Forelimb muscle (tissue), 1 donor: ENCODE measurements around the gene SYT6. TPM values are rescaled to one million over a fixed set of nuclear protein-coding genes. Genes with fewer than 3 reads are reported as not detected.

Experiments used
- DNase-seq: peaks from one replicate; pipeline ENCODE4 v3.0.0-alpha.2; 2013; ENCODE audit warnings: low read depth
- polyA plus RNA-seq: library from polyadenylated mRNA; unstranded; fragments of 120-200 nt; gene quantifications from one replicate; pipeline ENCODE4 v1.2.1, GENCODE V29; 2013; ENCODE audit not compliant: insufficient read length

SYT6 gene
- polyA plus RNA-seq, 1 donor = 1.7 TPM

- DNase-seq = no peak
Measured at GRCh38 chr1:114118351-114118990, 35.2 kb downstream of the SYT6 start.

DNA sequence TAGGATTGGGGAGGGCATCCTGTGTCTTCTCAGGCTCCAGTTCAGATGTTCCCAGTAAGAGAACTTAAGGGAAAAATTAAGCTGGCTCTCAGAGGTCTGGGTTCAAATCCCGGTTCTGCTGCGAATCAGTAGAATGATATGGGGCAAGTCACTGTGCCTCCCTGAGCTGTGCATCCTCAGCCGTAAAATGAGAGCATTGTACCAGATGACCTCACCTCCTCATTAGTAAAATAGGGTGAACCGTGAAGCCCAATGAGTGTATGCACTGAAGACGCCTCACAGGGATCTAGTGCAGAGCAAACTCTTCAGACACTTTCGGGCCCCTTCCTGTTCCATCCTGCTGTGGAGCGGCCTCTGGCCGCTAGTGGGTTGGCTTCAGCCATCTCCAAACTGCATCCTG lies 36.0 kb downstream of the SYT6 start:
- no peak for DNase-seq

DNA sequence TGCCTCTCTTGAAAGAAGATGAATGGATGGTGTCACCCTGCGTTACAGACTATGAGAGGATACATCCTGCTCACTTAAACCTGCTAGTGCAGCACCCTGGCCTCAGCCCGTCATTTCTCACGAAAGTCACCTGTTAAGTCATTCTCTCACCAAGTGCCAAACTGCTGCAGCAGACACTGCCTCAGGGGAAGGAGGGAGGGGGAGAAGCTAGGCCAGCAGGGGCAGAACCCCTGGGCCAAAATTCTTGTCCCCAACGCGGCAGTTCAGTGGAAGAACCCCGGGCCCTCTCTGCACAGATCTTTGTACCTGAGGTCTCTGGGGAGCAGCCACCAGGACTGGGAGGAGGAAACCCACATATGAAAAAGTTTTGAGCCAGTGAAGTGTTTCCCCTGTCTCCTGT lies 37.6 kb downstream of the SYT6 start:
- no peak for DNase-seq

GRCh38 chr1:114114185-114115094 lies 39.2 kb downstream of the SYT6 start:
- DNase-seq = no peak

DNA sequence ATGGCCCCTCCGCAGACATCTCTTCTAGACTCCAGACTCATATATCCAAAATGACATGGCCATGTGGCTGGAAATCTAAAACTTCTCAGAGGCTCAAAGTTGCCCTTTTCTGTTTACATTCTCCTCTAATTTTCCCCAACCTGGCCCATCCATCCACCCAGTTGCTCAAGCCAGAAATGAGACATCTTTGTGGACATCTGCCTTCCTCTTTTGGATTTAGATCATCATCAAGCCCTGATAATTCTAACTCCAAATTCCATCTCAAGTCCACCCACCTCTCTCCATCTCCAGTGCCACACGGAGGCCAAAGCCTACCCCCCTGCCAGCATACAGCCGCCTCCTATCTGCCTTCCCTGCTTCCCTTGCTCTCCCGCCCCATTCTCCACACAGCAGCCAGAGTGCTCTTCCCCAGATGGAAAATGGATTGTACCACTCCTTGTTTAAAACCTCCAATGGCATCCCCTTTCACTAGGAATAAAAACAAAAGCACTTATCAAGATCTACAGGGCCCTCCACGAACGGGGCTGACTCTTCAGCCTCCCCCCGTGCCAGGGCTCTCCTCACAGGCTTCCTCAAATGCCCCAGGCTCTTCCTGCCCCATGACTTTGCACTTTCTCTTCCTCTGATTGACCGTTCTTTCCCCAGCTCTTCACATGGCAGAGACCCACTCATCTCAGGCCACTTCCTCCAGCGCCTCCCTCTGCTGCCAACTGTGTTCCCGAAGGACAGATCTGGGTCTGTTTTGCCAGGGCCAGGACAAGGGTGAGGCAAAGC lies 40.1 kb downstream of the SYT6 start:
- no peak for DNase-seq

DNA sequence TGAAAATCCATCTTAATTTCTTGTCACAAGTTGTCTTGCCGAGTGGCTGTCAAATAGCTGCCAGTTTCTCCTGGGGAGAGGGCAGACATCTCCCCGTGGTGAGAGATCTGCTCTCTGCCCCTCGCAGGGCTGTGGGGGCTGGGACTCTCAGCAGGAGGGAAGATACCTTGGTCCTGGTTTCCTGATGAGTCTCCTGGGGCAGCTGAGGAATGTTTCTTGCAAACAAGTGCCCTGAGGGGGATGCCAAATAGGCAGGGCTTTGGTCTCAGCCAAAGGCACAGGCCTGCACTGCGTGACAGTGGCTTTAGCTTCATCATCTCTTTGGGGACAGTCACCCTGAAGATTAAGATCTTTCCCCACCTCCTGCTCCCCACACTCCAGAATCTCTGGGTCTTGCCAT lies 40.9 kb downstream of the SYT6 start:
- DNase-seq = no peak

- no peak for DNase-seq
Measured at GRCh38 chr1:114111731-114112641, 41.7 kb downstream of the SYT6 start.

DNA sequence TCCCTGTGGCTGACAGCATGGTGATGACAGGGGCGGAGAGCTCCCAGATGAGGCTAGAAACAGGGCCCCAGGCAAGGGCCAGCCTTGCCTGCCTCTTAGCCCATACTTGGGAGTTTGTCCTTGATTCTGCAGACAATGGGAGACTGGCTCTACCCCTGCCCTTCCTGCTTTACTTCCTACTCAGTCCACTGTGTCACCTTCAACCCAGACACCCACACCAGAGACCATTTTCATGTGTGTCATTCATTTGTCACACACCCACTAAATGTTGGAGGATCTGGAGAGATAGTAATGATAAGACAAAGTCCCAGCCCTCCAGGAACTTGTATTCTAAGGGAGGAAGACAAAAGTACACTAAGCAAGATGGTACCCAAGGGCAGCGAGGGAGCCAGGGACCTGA lies 43.7 kb downstream of the SYT6 start:
- no peak for DNase-seq

- DNase-seq = no peak
Measured at GRCh38 chr1:114108751-114109255, 44.9 kb downstream of the SYT6 start.

- no peak for DNase-seq
Measured at GRCh38 chr1:114107474-114108435, 45.9 kb downstream of the SYT6 start.

GRCh38 chr1:114105421-114105979 lies 48.2 kb downstream of the SYT6 start:
- DNase-seq = no peak

DNA sequence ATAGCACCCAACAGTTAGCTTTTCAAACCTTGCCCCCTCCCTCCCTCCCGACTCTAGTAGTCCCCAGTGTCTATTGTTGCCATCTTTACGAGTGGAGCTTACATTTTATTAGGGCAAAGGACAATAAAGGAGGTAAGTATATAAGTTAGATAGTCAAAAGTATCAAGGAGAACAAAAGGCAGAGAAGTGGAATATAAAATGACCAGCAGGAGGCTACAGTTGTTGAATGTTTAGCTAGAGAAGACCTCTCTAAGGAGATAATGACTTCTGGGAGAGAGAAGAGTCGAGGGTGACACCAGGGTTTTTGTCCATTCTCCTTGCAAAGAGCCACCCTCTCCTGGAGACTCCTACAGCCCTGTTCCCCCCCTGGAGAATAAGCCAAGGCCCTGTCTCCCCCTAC lies 48.7 kb downstream of the SYT6 start:
- DNase-seq = no peak

DNA sequence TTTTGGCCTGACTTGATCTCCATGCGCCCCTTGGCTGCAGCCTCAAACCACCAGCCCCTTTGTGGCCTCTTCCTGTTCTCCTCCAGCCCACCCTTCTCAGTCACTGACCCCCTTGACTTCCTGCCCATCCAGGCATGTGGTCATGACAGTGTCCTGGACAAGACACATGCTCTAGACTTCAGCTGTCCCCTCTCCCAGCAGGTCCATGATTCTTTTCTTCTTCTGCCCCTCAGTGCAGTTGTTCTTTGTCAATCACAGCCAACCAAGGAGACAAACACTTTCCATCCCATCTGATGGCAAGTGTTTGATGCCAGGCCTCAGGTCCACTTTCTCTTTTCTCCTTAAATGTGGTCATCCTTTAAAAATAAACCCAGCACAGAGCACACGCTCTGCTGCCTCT lies 49.7 kb downstream of the SYT6 start:
- DNase-seq = no peak

GRCh38 chr1:114102136-114102535 lies 51.5 kb downstream of the SYT6 start:
- no peak for DNase-seq

DNA sequence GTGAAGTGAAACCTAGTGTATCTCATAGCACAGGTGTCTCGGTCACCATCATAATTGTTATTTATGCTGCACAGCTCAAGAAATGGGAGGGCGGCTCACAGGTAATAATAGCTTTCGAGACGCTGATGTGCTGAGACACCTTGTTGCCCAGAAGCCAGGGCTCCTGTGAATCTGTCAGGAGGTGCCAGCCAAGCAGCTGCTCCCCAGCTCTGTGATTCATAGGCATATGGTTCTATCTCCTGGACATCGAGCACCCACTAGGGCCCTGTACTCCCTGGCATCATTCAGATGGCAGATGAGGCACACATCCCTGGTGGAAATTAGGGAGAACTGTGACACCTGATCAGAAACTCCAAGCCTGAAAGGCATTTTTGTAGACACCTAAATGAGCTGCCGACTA lies 53.5 kb downstream of the SYT6 start:
- DNase-seq = no peak

- no peak for DNase-seq
Measured at GRCh38 chr1:114099268-114099667, 54.4 kb downstream of the SYT6 start.

DNA sequence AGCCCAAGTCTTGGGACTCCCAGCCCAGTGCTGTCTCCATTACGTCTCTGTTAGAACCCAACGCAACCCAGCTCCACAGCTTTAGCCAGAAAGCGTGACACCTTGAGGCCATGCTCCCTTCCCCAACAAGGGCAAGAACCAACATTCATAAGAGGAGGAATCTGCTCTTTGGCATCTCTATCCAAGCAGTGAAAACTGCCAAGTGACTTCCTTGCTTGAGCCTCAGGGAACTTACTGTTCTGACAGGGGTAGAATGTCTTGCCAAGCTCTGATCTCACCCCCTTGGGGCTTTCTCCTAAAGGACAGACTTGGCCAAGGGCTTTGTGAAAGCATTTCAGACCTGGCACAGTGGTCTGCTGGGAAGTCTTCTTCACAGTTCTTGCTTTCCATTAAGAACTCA lies 56.6 kb downstream of the SYT6 start:
- DNase-seq = no peak

- DNase-seq = no peak
Measured at GRCh38 chr1:114094675-114095074, 59.0 kb downstream of the SYT6 start.

- no peak for DNase-seq
Measured at GRCh38 chr1:114094363-114094634, 59.4 kb downstream of the SYT6 start.
